A375 (cell line): Measurements from ENCODE around the gene NHERF2. TPM values are rescaled to one million over a fixed set of nuclear protein-coding genes. Genes with fewer than 3 reads are reported as not detected.

Experiments used
- small RNA-seq: library from RNA; depleted of rRNA; stranded (forward); fragments of <200 nt; gene quantifications from one replicate; pipeline ENCODE3, GENCODE V24; 2014
- total RNA-seq: library from RNA; depleted of rRNA; stranded (reverse); fragments of >200 nt; shearing (Covaris generic); gene quantifications from 2 replicates; pipeline ENCODE4 v1.2.3, GENCODE V29; 2014; rRNA removed

NHERF2 gene
- total RNA-seq: 113 and 117 TPM in 2 replicates

GRCh38 chr16:2026461-2027023 lies at the start of gene NHERF2:
Gene NHERF2, plus strand, starts transcription at chr16:2026902. Its CDS starts 104 bp downstream, at chr16:2027006.

GRCh38 chr16:1981398-1981836 lies 45.3 kb upstream of the NHERF2 start, which contains the start of gene NOXO1:
Gene NOXO1, minus strand, starts transcription at chr16:1981469. Its CDS starts 290 bp downstream, at chr16:1981179.

DNA sequence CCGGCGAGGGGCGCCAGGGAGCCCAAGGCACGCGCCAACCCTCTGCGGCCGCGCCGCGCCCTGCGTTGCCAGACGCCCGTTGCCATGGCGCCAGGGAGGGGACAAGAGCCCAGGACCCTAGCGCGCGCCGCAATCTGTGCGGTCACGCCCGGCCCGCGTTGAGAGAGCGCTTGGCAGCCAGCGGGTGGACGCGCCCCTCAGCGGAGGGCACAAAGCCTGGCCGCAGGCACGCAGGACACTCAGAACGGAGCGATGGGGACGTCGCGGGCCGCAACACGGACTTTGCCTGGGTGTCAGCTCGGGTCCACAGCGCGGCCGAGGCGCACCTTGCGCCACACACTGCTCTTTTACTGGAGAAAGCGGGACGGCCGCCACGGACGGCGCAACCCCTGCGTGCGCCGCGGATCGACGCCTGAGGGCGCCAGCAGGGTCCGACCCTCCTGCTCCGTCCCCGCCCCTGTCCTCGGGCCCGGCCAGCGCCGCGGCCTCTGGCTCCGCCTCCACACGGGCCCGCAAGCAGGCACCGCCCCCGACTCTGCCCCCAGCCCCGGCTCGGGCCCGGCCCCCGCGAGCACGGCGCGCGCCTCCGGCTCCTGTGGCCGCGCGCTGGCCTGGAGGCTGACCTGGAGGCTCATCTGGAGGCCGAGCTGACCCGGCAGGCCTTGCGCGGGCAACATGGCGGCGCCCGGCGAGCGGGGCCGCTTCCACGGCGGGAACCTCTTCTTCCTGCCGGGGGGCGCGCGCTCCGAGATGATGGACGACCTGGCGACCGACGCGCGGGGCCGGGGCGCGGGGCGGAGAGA lies 43.0 kb upstream of the NHERF2 start, which contains the start of gene GFER:
GFER (plus strand) TSS at position 650 of the 803 bp plus-strand sequence; CDS start at position 676, 26 bp downstream.

DNA sequence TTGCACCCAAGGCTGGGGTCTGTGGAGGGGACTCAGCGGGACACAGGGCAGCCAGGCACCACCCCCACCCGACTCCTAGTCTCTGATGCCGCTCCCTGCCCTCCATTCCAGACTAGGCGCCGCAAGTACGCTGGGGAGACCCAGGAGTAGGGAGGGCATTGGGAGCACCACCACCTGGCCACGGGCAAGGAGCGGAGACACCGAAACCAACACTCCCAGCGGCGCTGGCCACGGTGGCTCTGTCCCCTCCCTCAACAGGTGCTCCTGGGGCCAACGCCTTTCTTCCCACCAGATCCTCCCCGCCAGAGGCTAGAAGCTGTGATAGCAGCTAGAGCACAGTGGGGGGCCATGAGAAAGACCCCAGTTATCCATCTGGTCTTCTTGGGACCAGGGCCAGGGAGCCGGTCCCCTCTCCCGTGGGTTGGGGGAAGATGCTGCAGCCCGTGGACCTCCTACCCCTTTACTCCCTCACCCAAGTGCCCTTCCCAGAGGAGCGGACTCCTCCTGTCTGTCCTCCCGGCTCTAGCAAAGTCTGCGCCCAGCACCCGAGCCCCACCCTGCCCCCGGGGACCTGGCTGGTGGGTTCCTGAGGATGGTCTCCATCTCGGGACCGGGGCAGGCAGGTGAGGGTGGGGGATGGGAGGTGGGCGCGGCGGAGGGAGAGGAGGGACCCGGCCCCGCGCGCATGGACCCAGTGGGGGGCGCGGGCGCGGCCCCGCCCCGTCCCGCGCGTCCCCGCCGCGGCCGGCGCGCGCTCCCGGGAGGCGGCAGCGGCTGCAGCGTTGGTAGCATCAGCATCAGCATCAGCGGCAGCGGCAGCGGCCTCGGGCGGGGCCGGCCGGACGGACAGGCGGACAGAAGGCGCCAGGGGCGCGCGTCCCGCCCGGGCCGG lies 37.2 kb upstream of the NHERF2 start, which contains the start of gene SYNGR3:
SYNGR3 (plus strand) TSS at position 762 of the 892 bp plus-strand sequence. CDS start 133 bp downstream, outside the sequence.

GRCh38 chr16:2009791-2010510 lies 16.8 kb upstream of the NHERF2 start, which contains the start of gene ZNF598:
Gene ZNF598, minus strand, starts transcription at chr16:2009821.

GRCh38 chr16:2019518-2019920 lies 7.2 kb upstream of the NHERF2 start, which contains the start of gene NPW:
Gene NPW, plus strand, starts transcription at chr16:2019785.

DNA sequence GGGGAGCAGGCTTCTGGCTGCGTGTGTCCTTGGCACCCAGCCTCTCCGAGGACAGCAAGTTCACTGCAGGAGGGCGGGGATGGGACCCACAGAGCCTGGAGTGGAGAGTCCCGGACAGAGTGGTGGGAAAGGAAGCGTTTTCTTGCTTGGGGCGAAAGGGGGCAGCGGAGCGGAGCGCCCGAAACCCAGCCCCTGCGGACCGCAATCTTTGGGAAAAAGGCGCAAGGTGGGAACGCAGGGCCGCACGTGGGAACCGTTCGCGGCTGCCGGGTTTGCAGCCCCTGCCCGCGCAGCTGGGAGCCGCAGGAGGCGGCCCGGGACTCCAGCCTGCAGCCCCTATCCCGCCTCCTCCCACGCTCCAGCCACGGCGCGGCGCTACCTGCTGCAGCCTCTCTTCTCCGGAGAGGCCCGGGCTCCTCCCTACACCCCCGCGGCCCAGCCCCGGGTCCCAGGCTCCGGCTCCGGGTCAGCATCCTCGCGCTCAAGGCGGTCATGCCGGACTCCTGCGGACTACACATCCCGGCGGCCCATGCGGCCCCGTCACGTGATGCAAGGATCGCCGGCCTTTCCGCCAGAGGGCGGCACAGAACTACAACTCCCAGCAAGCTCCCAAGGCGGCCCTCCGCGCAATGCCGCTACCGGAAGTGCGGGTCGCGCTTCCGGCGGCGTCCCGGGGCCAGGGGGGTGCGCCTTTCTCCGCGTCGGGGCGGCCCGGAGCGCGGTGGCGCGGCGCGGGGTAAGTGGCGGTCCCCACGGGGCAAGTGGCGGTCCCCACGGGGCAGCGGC lies 20.8 kb downstream of the NHERF2 start, which contains the start of the genes NTHL1 and TSC2:
NTHL1 (minus strand) TSS at position 505 of the 786 bp plus-strand sequence; CDS start at position 494, 11 bp downstream.
TSC2 (plus strand) TSS at position 656 of the 786 bp plus-strand sequence. CDS start 631 bp downstream, outside the sequence.

Small RNA genes within 50 kb of the gene (small RNA-seq; reads per million reads assigned to genes)
- not detected for gene RN7SL219P

Other genes with a start within 250 kb of the NHERF2 start
- gene SPSB3, start 244.3 kb upstream of the NHERF2 start, total RNA-seq: 51.4 and 57.6 TPM in 2 replicates
- gene NUBP2, start 243.9 kb upstream of the NHERF2 start, total RNA-seq: 132 and 137 TPM in 2 replicates
- 0.29 TPM in 1 of 2 replicates, not detected in the other for gene IGFALS, start 233.2 kb upstream of the NHERF2 start, total RNA-seq
- 113 and 133 TPM in 2 replicates for gene HAGH, start 200.1 kb upstream of the NHERF2 start, total RNA-seq
- 30.1 and 30.2 TPM in 2 replicates for gene FAHD1, start 199.7 kb upstream of the NHERF2 start, total RNA-seq
- gene MEIOB, start 154.7 kb upstream of the NHERF2 start, total RNA-seq: not detected in 2 replicates
- not detected in 2 replicates for gene HS3ST6, start 108.5 kb upstream of the NHERF2 start, total RNA-seq
- gene MSRB1, start 83.7 kb upstream of the NHERF2 start, total RNA-seq: 8.5 and 10.2 TPM in 2 replicates
- gene RPL3L, start 72.2 kb upstream of the NHERF2 start, total RNA-seq: not detected in 2 replicates
- 551 and 557 TPM in 2 replicates for gene NDUFB10, start 67.4 kb upstream of the NHERF2 start, total RNA-seq
- 4,459 and 5,166 TPM in 2 replicates for gene RPS2, start 62.1 kb upstream of the NHERF2 start, total RNA-seq
- gene RNF151, start 60.0 kb upstream of the NHERF2 start, total RNA-seq: not detected in 2 replicates
- 72.8 and 74.0 TPM in 2 replicates for gene TBL3, start 54.8 kb upstream of the NHERF2 start, total RNA-seq
- 0.23 TPM in 1 of 2 replicates, not detected in the other for gene NOXO1, start 45.4 kb upstream of the NHERF2 start, total RNA-seq
- 46.0 and 50.1 TPM in 2 replicates for gene GFER, start 42.7 kb upstream of the NHERF2 start, total RNA-seq
- 1.6 and 2.0 TPM in 2 replicates for gene SYNGR3, start 36.9 kb upstream of the NHERF2 start, total RNA-seq
- gene ZNF598, start 17.1 kb upstream of the NHERF2 start, total RNA-seq: 59.6 and 76.5 TPM in 2 replicates
- gene NPW, start 7.1 kb upstream of the NHERF2 start, total RNA-seq: 1.0 and 1.5 TPM in 2 replicates
- gene NTHL1, start 20.9 kb downstream of the NHERF2 start, total RNA-seq: 58.6 and 71.2 TPM in 2 replicates
- gene TSC2, start 21.1 kb downstream of the NHERF2 start, total RNA-seq: 75.3 and 90.4 TPM in 2 replicates
- 90.3 and 104 TPM in 2 replicates for gene PKD1, start 109.0 kb downstream of the NHERF2 start, total RNA-seq
- gene RAB26, start 121.7 kb downstream of the NHERF2 start, total RNA-seq: 9.0 and 16.0 TPM in 2 replicates
- 71.3 and 72.5 TPM in 2 replicates for gene TRAF7, start 128.9 kb downstream of the NHERF2 start, total RNA-seq
- gene CASKIN1, start 169.7 kb downstream of the NHERF2 start, total RNA-seq: 1.1 and 1.4 TPM in 2 replicates
- 44.6 and 65.4 TPM in 2 replicates for gene MLST8, start 178.6 kb downstream of the NHERF2 start, total RNA-seq
- 1.3 and 3.0 TPM in 2 replicates for gene BRICD5, start 184.0 kb downstream of the NHERF2 start, total RNA-seq
- gene PGP, start 187.9 kb downstream of the NHERF2 start, total RNA-seq: 19.2 and 26.6 TPM in 2 replicates
- 40.0 and 47.9 TPM in 2 replicates for gene E4F1, start 196.7 kb downstream of the NHERF2 start, total RNA-seq
- gene DNASE1L2, start 209.5 kb downstream of the NHERF2 start, total RNA-seq: 1.0 and 1.5 TPM in 2 replicates
- gene ECI1, start 224.7 kb downstream of the NHERF2 start, total RNA-seq: 86.9 and 97.5 TPM in 2 replicates
- 254 and 259 TPM in 2 replicates for gene RNPS1, start 241.2 kb downstream of the NHERF2 start, total RNA-seq